Endothelial cell of umbilical vein (primary cell): ENCODE data around the gene EMC8. TPM values are rescaled to one million over a fixed set of nuclear protein-coding genes. Genes with fewer than 3 reads are reported as not detected.

Experiments
- Bru-seq: library from RNA; stranded (reverse); fragments of 400-500 nt; gene quantifications from one replicate; lab custom pipeline; 2021; lab: Mats Ljungman, UMichigan
- BruChase-seq, 2 experiments: library from RNA; stranded (reverse); fragments of 400-500 nt; gene quantifications; one replicate each; lab custom pipeline; 2021; lab: Mats Ljungman, UMichigan
- BruUV-seq: library from RNA; stranded (reverse); fragments of 400-500 nt; replicated peaks from 2 replicates; lab custom pipeline; 2021; lab: Mats Ljungman, UMichigan
- CTCF ChIA-PET: fragments of 300-600, 350-600 bp; sonication (Branson Sonifier 250); formaldehyde crosslinking; loops from one replicate; lab custom pipeline; 2021; ENCODE audit warnings: antibody characterized with exemption, inconsistent platforms; lab: Charles Lee
- POLR2A ChIA-PET: fragments of 300-600, 350-600 bp; sonication (Branson Sonifier 250); formaldehyde crosslinking; loops from one replicate; lab custom pipeline; 2021; ENCODE audit warnings: antibody characterized with exemption, inconsistent platforms; lab: Charles Lee
- DNase-seq: peaks from one replicate; pipeline ENCODE4 v3.0.0-alpha.2; 2011; ENCODE audit warnings: low read depth, low spot score
- FAIRE-seq: peaks from 2 replicates; lab custom pipeline; 2011; peaks lifted over from hg19 to GRCh38; lab: Jason Lieb, UNC
- H2AFZ ChIP-seq: 2 replicates; pipeline ENCODE4 v1.6.0; 2012; ENCODE audit warnings: low read depth, low read length, control low read depth, inconsistent platforms
- H3K27ac ChIP-seq: 2 replicates; pipeline ENCODE4 v1.5.1; 2011; ENCODE audit warnings: low read depth, mild to moderate bottlenecking, control low read depth, low read length, moderate library complexity; ENCODE audit not compliant: insufficient read depth
- H3K27me3 ChIP-seq, 2 experiments: 2 replicates each; pipeline versions ENCODE4 v1.6.0 to v1.6.1; 2011; ENCODE audit warnings: low read length in 2 of 2, mixed read lengths in 1 of 2; ENCODE audit not compliant: control insufficient read depth in 2 of 2, insufficient read depth in 2 of 2
- H3K36me3 ChIP-seq, 2 experiments: 2 replicates in 1 of 2; 3 replicates in 1 of 2; pipeline ENCODE4 v1.5.1; 2011; ENCODE audit warnings: low read length in 2 of 2, mild to moderate bottlenecking in 1 of 2, moderate library complexity in 1 of 2; ENCODE audit not compliant: control insufficient read depth in 2 of 2, insufficient read depth in 2 of 2; ENCODE audit errors: extremely low read depth in 1 of 2
- H3K4me1 ChIP-seq: 3 replicates; pipeline ENCODE4 v1.5.1; 2011; ENCODE audit warnings: mild to moderate bottlenecking, low read length; ENCODE audit not compliant: control insufficient read depth, insufficient read depth; ENCODE audit errors: extremely low read depth
- H3K4me2 ChIP-seq: 2 replicates; pipeline ENCODE4 v1.6.1; 2011; ENCODE audit warnings: low read length, control low read depth, mixed read lengths; ENCODE audit not compliant: insufficient read depth
- H3K4me3 ChIP-seq, 3 experiments: fragments of 200-600 bp in 1 of 3; sonication (generic), shearing (Covaris generic) in 1 of 3; replicated peaks in 1 of 3; 2 replicates each; pipeline ENCODE4 v1.5.1; 2011 to 2016; ENCODE audit warnings: control low read depth in 3 of 3, low read length in 3 of 3, mild to moderate bottlenecking in 2 of 3, inconsistent platforms in 1 of 3, low read depth in 1 of 3, moderate library complexity in 1 of 3; ENCODE audit not compliant: insufficient read depth in 1 of 3
- H3K79me2 ChIP-seq: 2 replicates; pipeline ENCODE4 v1.6.0; 2012; ENCODE audit warnings: low read length, inconsistent platforms; ENCODE audit not compliant: control insufficient read depth, insufficient read depth
- H3K9ac ChIP-seq: replicated peaks from 2 replicates; pipeline ENCODE3; 2011; ENCODE audit warnings: low read length, control low read depth; ENCODE audit not compliant: insufficient read depth; ENCODE audit errors: extremely low read depth
- H3K9me1 ChIP-seq: replicated peaks from 3 replicates; pipeline ENCODE4 v1.6.0; 2011; ENCODE audit warnings: mild to moderate bottlenecking, low read length; ENCODE audit not compliant: control insufficient read depth, insufficient read depth; ENCODE audit errors: extremely low read depth
- H3K9me3 ChIP-seq: replicated peaks from 2 replicates; pipeline ENCODE4 v1.5.1; 2012; ENCODE audit warnings: low read length, inconsistent platforms; ENCODE audit not compliant: control insufficient read depth, insufficient read depth
- H4K20me1 ChIP-seq: replicated peaks from 2 replicates; pipeline ENCODE3; 2011; ENCODE audit warnings: mild to moderate bottlenecking, low read length; ENCODE audit not compliant: control insufficient read depth, insufficient read depth; ENCODE audit errors: extremely low read depth
- EZH2 ChIP-seq: IDR thresholded peaks from 2 replicates; pipeline ENCODE4 v1.6.1; 2012; ENCODE audit warnings: borderline replicate concordance, low read depth, mild to moderate bottlenecking, moderate library complexity, low read length, inconsistent platforms; ENCODE audit not compliant: severe bottlenecking
- FOS ChIP-seq: IDR thresholded peaks from 2 replicates; pipeline ENCODE4 v1.6.1; 2011; ENCODE audit warnings: mild to moderate bottlenecking, low read length, moderate library complexity, borderline replicate concordance; ENCODE audit not compliant: insufficient read depth
- JUN ChIP-seq: IDR thresholded peaks from 2 replicates; pipeline ENCODE4 v1.6.1; 2011; ENCODE audit warnings: borderline replicate concordance, low read depth; ENCODE audit not compliant: insufficient read length, insufficient read depth
- MAX ChIP-seq: IDR thresholded peaks from 2 replicates; pipeline ENCODE4 v1.6.1; 2011; ENCODE audit not compliant: insufficient read depth, insufficient read length
- POLR2A ChIP-seq: IDR thresholded peaks from 2 replicates; pipeline ENCODE4 v1.6.1; 2012; ENCODE audit warnings: low read depth, mild to moderate bottlenecking, control low read depth, low read length
- POLR2AphosphoS5 ChIP-seq: IDR thresholded peaks from 2 replicates; pipeline ENCODE4 v1.6.1; 2012; ENCODE audit warnings: low read depth, mild to moderate bottlenecking, control low read depth, low read length, moderate library complexity; ENCODE audit not compliant: insufficient read depth
- dilution Hi-C: fragments of 300-500 bp; cut with MboI; formaldehyde crosslinking; loops from one replicate; pipeline ENCODE4 v1.15.0; 2019; ENCODE audit warnings: low sequenced_read_pairs; ENCODE audit not compliant: extremely low pct_ligation_motif_present
- intact Hi-C: fragments of 100-400 bp; cut with micrococcal nuclease; formaldehyde crosslinking; loops from one replicate; pipeline ENCODE4 v1.10.0; 2022
- long read RNA-seq: library from polyadenylated mRNA; stranded (forward); transcript quantifications from one replicate; pipeline ENCODE4 v2.0.0, GENCODE V29; 2021
- polyA minus RNA-seq, 3 experiments: library from RNA; depleted of rRNA, polyadenylated mRNA; stranded (reverse); fragments of >200 nt; gene quantifications; 1 replicate in 1 of 3; 2 replicates in 2 of 3; pipeline ENCODE4 v1.2.3, GENCODE V29; 2011
- polyA plus RNA-seq, 4 experiments: library from polyadenylated mRNA; depleted of rRNA in 3 of 4; stranded (reverse) in 3 of 4; unstranded in 1 of 4; fragments of >200 nt; gene quantifications; 2 replicates each; pipeline versions ENCODE4 v1.2.1 to v1.2.3, GENCODE V29; 2011 to 2012; ENCODE audit warnings: missing spikeins in 1 of 4
- total RNA-seq: library from RNA; stranded (reverse); gene quantifications from 2 replicates; pipeline ENCODE4 v1.2.3, GENCODE V29; 2021

EMC8 gene
- 51.1 and 51.2 TPM in 2 replicates for total RNA-seq
- polyA plus RNA-seq, result 59.6 and 59.7 TPM in 2 replicates
- polyA plus RNA-seq (2011; cell fraction: cytosol; rRNA removed), result 44.6 and 47.9 TPM in 2 replicates
- polyA plus RNA-seq (2011; cell fraction: nucleus; rRNA removed), result 29.2 and 33.7 TPM in 2 replicates
- polyA plus RNA-seq (2012), result 30.7 and 33.4 TPM in 2 replicates
- 41.1 and 44.4 TPM in 2 replicates for polyA minus RNA-seq
- polyA minus RNA-seq (2011; cell fraction: cytosol; rRNA and poly(A)+ RNA removed), result 55.3 TPM
- polyA minus RNA-seq (2011; cell fraction: nucleus; rRNA and poly(A)+ RNA removed), result 20.3 and 30.4 TPM in 2 replicates
- percentile 78 among the genes with signal in this experiment for Bru-seq, nascent RNA
- percentile 74 among the genes with signal in this experiment for BruChase-seq, experiment 1, labeled RNA remaining after a 6-hour chase
- percentile 75 among the genes with signal in this experiment for BruChase-seq, experiment 2, labeled RNA remaining after a 2-hour chase
- long read RNA-seq, transcript EMC8-205 (1 exons, 1,826 nt), result minor isoform, 6 of 223 reads
- long read RNA-seq, transcript EMC8-202 (4 exons, 1,935 nt), result minor isoform, 87 of 223 reads
- long read RNA-seq, transcript EMC8-201 (5 exons, 1,962 nt), result major isoform, 116 of 223 reads
- long read RNA-seq, partial matches to known transcripts, result 1 of 223 reads
- long read RNA-seq, other reads (novel, unspliced or antisense), result 13 of 223 reads

GRCh38 chr16:85799497-85800320 lies at the start of gene EMC8, which contains the start of gene COX4I1:
TSS of gene EMC8 (minus strand) at chr16:85799544. CDS start at chr16:85799295, 249 bp downstream.
TSS of gene COX4I1 (plus strand) at chr16:85799695. CDS start at chr16:85801206, 1,511 bp downstream.
- H3K9me3 ChIP-seq, result no peaks in the 10 kb centered on the region
- peaks cover 21 to 31% of the 10 kb centered on the region in 2 experiments for H3K36me3 ChIP-seq
- no TSS peak for BruUV-seq
- dilution Hi-C loops (no loop called here), intact Hi-C loops (loop anchor here (1.0 kb wide), 2 partner anchors 21 to 47 kb away; no protein-coding TSS in a partner anchor)
- TF ChIP-seq FOS (no peak), EZH2 (no peak), MAX (peak; percentile 19), JUN (peak; percentile 3), POLR2A (peak; percentile 79), POLR2AphosphoS5 (peak; percentile 70)
- peak within 1 kb of the TSS; percentile 98 for H3K9ac ChIP-seq
- H3K4me3 ChIP-seq, result peak within 1 kb of the TSS; percentile 52 to 99 (median 85)
- peak; percentile 86 for FAIRE-seq
- no peaks in the 10 kb centered on the region for H3K9me1 ChIP-seq
- H2AFZ ChIP-seq, result peak within 1 kb of the TSS; percentile 34
- POLR2A ChIA-PET, result no interaction called here
- peaks cover 14% of the 10 kb centered on the region for H3K4me1 ChIP-seq
- no peaks in the 10 kb centered on the region for H3K27me3 ChIP-seq
- H3K79me2 ChIP-seq, result peaks cover 82% of the 10 kb centered on the region
- H3K4me2 ChIP-seq, result peak within 1 kb of the TSS; percentile 83
- CTCF ChIA-PET, result interaction anchor here (0.7 to 2.1 kb wide), 3 partner anchors 11 to 22 kb away, joined by 3 to 7 read pairs (median 5); no protein-coding TSS in a partner anchor
- DNase-seq, result peak; percentile 92
- H3K27ac ChIP-seq, result peak within 1 kb of the TSS; percentile 96
- peaks cover 5% of the 10 kb centered on the region for H4K20me1 ChIP-seq
